Keratinocyte (primary cell): Measurements from ENCODE around the gene CNOT6. TPM values are rescaled to one million over a fixed set of nuclear protein-coding genes. Genes with fewer than 3 reads are reported as not detected.

Source experiments
- DNase-seq: peaks from one replicate; pipeline ENCODE4 v3.0.0-alpha.2; 2011; ENCODE audit warnings: low read depth, missing footprints, low spot score
- FAIRE-seq: peaks from 2 replicates; lab custom pipeline; 2011; peaks lifted over from hg19 to GRCh38; lab: Jason Lieb, UNC
- H2AFZ ChIP-seq: 2 replicates; pipeline ENCODE4 v1.6.0; 2012; ENCODE audit warnings: low read length, control low read depth, inconsistent platforms; ENCODE audit not compliant: control insufficient read depth
- H3K27ac ChIP-seq: 2 replicates; pipeline ENCODE4 v1.5.1; 2011; ENCODE audit warnings: low read length; ENCODE audit not compliant: control insufficient read depth, insufficient read depth
- H3K27me3 ChIP-seq: 3 replicates; pipeline ENCODE4 v1.6.0; 2011; ENCODE audit warnings: low read length; ENCODE audit not compliant: control insufficient read depth, insufficient read depth; ENCODE audit errors: extremely low read depth
- H3K36me3 ChIP-seq, 2 experiments: 2 replicates in 1 of 2; 3 replicates in 1 of 2; pipeline ENCODE4 v1.5.1; 2011; ENCODE audit warnings: low read length in 2 of 2, mild to moderate bottlenecking in 1 of 2; ENCODE audit not compliant: control insufficient read depth in 2 of 2, insufficient read depth in 2 of 2; ENCODE audit errors: extremely low read depth in 1 of 2
- H3K4me1 ChIP-seq: 3 replicates; pipeline ENCODE4 v1.5.1; 2011; ENCODE audit warnings: low read length; ENCODE audit not compliant: control insufficient read depth, insufficient read depth; ENCODE audit errors: extremely low read depth
- H3K4me2 ChIP-seq: 3 replicates; pipeline ENCODE4 v1.6.0; 2011; ENCODE audit warnings: low read depth, low read length; ENCODE audit not compliant: control insufficient read depth, insufficient read depth; ENCODE audit errors: extremely low read depth
- H3K4me3 ChIP-seq, 3 experiments: fragments of 200-600 bp in 1 of 3; sonication (generic) in 1 of 3; 2 replicates in 2 of 3; 3 replicates in 1 of 3; pipeline ENCODE4 v1.5.1; 2011 to 2016; ENCODE audit warnings: low read length in 3 of 3, mild to moderate bottlenecking in 3 of 3, control low read depth in 2 of 3, inconsistent platforms in 1 of 3, low read depth in 1 of 3, mixed read lengths in 1 of 3, mixed run types in 1 of 3, moderate library complexity in 1 of 3; ENCODE audit not compliant: control insufficient read depth in 2 of 3, insufficient read depth in 2 of 3; ENCODE audit errors: extremely low read depth in 1 of 3
- H3K79me2 ChIP-seq: 2 replicates; pipeline ENCODE4 v1.6.0; 2012; ENCODE audit warnings: low read length; ENCODE audit not compliant: control insufficient read depth, insufficient read depth
- H3K9ac ChIP-seq: 3 replicates; pipeline ENCODE4 v1.6.0; 2011; ENCODE audit warnings: low read length; ENCODE audit not compliant: control insufficient read depth, insufficient read depth; ENCODE audit errors: extremely low read depth
- H3K9me1 ChIP-seq: 3 replicates; pipeline ENCODE4 v1.6.0; 2011; ENCODE audit warnings: low read length; ENCODE audit not compliant: control insufficient read depth, insufficient read depth; ENCODE audit errors: extremely low read depth
- H3K9me3 ChIP-seq: 2 replicates; pipeline ENCODE4 v1.5.1; 2012; ENCODE audit warnings: low read depth, low read length; ENCODE audit not compliant: control insufficient read depth
- H4K20me1 ChIP-seq: 3 replicates; pipeline ENCODE4 v1.6.0; 2011; ENCODE audit warnings: low read length; ENCODE audit not compliant: control insufficient read depth, insufficient read depth; ENCODE audit errors: extremely low read depth
- CTCF ChIP-seq, 3 experiments: IDR thresholded peaks in 1 of 3; conservative IDR thresholded peaks in 1 of 3; optimal IDR thresholded peaks in 1 of 3; 2 replicates in 2 of 3; 3 replicates in 1 of 3; pipeline versions ENCODE3 to v1.5.1; 2011; ENCODE audit warnings: low read length in 3 of 3, mild to moderate bottlenecking in 3 of 3, moderate library complexity in 2 of 3, control low read depth in 1 of 3, inconsistent platforms in 1 of 3; ENCODE audit not compliant: insufficient read depth in 2 of 3; ENCODE audit errors: extremely low read depth in 1 of 3
- EZH2 ChIP-seq: IDR thresholded peaks from one replicate; pipeline ENCODE4 v1.6.1; 2012; ENCODE audit warnings: inconsistent platforms, mild to moderate bottlenecking, low read length, moderate library complexity
- dilution Hi-C: fragments of 300-500 bp; cut with MboI; formaldehyde crosslinking; loops from one replicate; pipeline ENCODE4 v1.7.0; 2020; ENCODE audit warnings: low sequenced_read_pairs; ENCODE audit not compliant: extremely low pct_ligation_motif_present
- polyA plus RNA-seq, 5 experiments: library from polyadenylated mRNA; depleted of rRNA in 3 of 5; stranded (reverse) in 3 of 5; stranded (forward) in 1 of 5; unstranded in 1 of 5; fragments of >200 nt; gene quantifications; 1 replicate in 1 of 5; 2 replicates in 3 of 5; 3 replicates in 1 of 5; pipeline versions ENCODE4 v1.2.1 to v1.2.3, GENCODE V29; 2011 to 2012; ENCODE audit warnings: missing spikeins in 2 of 5, low read depth in 1 of 5, low replicate concordance in 1 of 5

Gene CNOT6
- polyA plus RNA-seq, 1 donor (not counting 4 experiments of a cell fraction or from before 2014, with no cell fraction given): 29.7 TPM

GRCh38 chr5:180568914-180569313 lies 74.7 kb downstream of the CNOT6 start:
- H3K4me1 ChIP-seq: no peaks in the 10 kb centered on the region
- no peak overlapping the region for H3K4me2 ChIP-seq
- no peaks in the 10 kb centered on the region for H3K27me3 ChIP-seq
- TF ChIP-seq CTCF (optimal IDR thresholded peaks at IDR 0.05 in 1 of 3, IDR thresholded peaks at IDR 0.05 in 1 of 3, conservative IDR thresholded peaks at IDR 0.05 in 1 of 3; ENCODE audit: extremely low read depth in 1 of 3, insufficient read depth in 2 of 3, low read length in 3 of 3): no peak
- TF ChIP-seq EZH2: no peak
- FAIRE-seq (no peak), DNase-seq (no peak)
- no peaks in the 10 kb centered on the region for H4K20me1 ChIP-seq
- H2AFZ ChIP-seq: no peak overlapping the region
- no peaks in the 10 kb centered on the region for H3K79me2 ChIP-seq
- dilution Hi-C loops: no loop called here
- H3K9me1 ChIP-seq: no peaks in the 10 kb centered on the region
- H3K9ac ChIP-seq: no peak overlapping the region
- H3K9me3 ChIP-seq: no peaks in the 10 kb centered on the region
- H3K27ac ChIP-seq: no peak overlapping the region
- no peak overlapping the region for H3K4me3 ChIP-seq
- H3K36me3 ChIP-seq: peaks cover 6 to 19% of the 10 kb centered on the region in 2 experiments

GRCh38 chr5:180575571-180575970 lies 81.4 kb downstream of the CNOT6 start:
- H3K4me2 ChIP-seq: no peak overlapping the region
- H3K9me3 ChIP-seq: no peaks in the 10 kb centered on the region
- dilution Hi-C loops: no loop called here
- no peak overlapping the region for H3K4me3 ChIP-seq
- DNase-seq (no peak), FAIRE-seq (no peak)
- no peak overlapping the region for H3K27ac ChIP-seq
- H3K9me1 ChIP-seq: no peaks in the 10 kb centered on the region
- H3K79me2 ChIP-seq: no peaks in the 10 kb centered on the region
- no peak overlapping the region for H3K9ac ChIP-seq
- TF ChIP-seq CTCF (optimal IDR thresholded peaks at IDR 0.05 in 1 of 3, IDR thresholded peaks at IDR 0.05 in 1 of 3, conservative IDR thresholded peaks at IDR 0.05 in 1 of 3; ENCODE audit: extremely low read depth in 1 of 3, insufficient read depth in 2 of 3, low read length in 3 of 3) (no peak), EZH2 (no peak)
- no peak overlapping the region for H2AFZ ChIP-seq
- no peaks in the 10 kb centered on the region for H3K27me3 ChIP-seq
- H3K4me1 ChIP-seq: no peaks in the 10 kb centered on the region
- H4K20me1 ChIP-seq: no peaks in the 10 kb centered on the region
- peaks cover 0 to 14% of the 10 kb centered on the region in 2 experiments for H3K36me3 ChIP-seq
